ENCODE measurements around the gene STPG2. TPM values are rescaled to one million over a fixed set of nuclear protein-coding genes. Genes with fewer than 3 reads are reported as not detected.

The STPG2 gene
- polyA plus RNA-seq (2013, experiment 1 of 2): not detected
- not detected for polyA plus RNA-seq (2013, experiment 2 of 2)

GRCh38 chr4:98143001-98143899 is at the start of gene STPG2:
Gene STPG2 (minus strand): TSS chr4:98143476.
- Histone ChIP-seq H3K4me1 (ENCODE audit: insufficient read depth, low read length) (peaks cover 6% of the 10 kb centered on the region; the same call in 1 of the 2 replicates), H3K27me3 (ENCODE audit: insufficient read depth, low read length) (no peaks in the 10 kb centered on the region), H3K9me3 (ENCODE audit: insufficient read depth, low read depth, low read length) (no peaks in the 10 kb centered on the region), H3K4me3 (ENCODE audit: low read length) (peak within 1 kb of the TSS; percentile 89), H3K36me3 (ENCODE audit: insufficient read depth, low read length) (no peaks in the 10 kb centered on the region), H3K27ac (ENCODE audit: low read depth, low read length) (peak within 1 kb of the TSS; percentile 83; the same call in 1 of the 2 replicates), H3K9ac (ENCODE audit: low read depth, low read length) (peak within 1 kb of the TSS; percentile 71)
- 88% methylated on average over 44 of the region's 44 CpGs for WGBS

- Histone ChIP-seq H3K4me3 (ENCODE audit: low read length) (no peak overlapping the region), H3K36me3 (ENCODE audit: insufficient read depth, low read length) (no peaks in the 10 kb centered on the region), H3K27ac (ENCODE audit: low read depth, low read length) (no peak overlapping the region), H3K4me1 (ENCODE audit: insufficient read depth, low read length) (no peaks in the 10 kb centered on the region), H3K9me3 (ENCODE audit: insufficient read depth, low read depth, low read length) (peaks cover 8% of the 10 kb centered on the region), H3K9ac (ENCODE audit: low read depth, low read length) (no peak overlapping the region), H3K27me3 (ENCODE audit: insufficient read depth, low read length) (no peaks in the 10 kb centered on the region)
Observed at GRCh38 chr4:98185279-98185678, 42.0 kb upstream of the STPG2 start.

- no peak overlapping the region for H3K9ac ChIP-seq (ENCODE audit: low read depth, low read length)
- no peaks in the 10 kb centered on the region for H3K27me3 ChIP-seq (ENCODE audit: insufficient read depth, low read length)
- peaks cover 12% of the 10 kb centered on the region; the same call in 1 of the 2 replicates for H3K4me1 ChIP-seq (ENCODE audit: insufficient read depth, low read length)
- H3K36me3 ChIP-seq (ENCODE audit: insufficient read depth, low read length): no peaks in the 10 kb centered on the region
- WGBS: 81% methylated on average over 3 of the region's 3 CpGs
- no peak overlapping the region for H3K4me3 ChIP-seq (ENCODE audit: low read length)
- H3K9me3 ChIP-seq (ENCODE audit: insufficient read depth, low read depth, low read length): no peaks in the 10 kb centered on the region
- no peak overlapping the region for H3K27ac ChIP-seq (ENCODE audit: low read depth, low read length)
Observed at GRCh38 chr4:98181809-98182208, 38.5 kb upstream of the STPG2 start.

- Histone ChIP-seq H3K9me3 (ENCODE audit: insufficient read depth, low read depth, low read length) (no peaks in the 10 kb centered on the region), H3K36me3 (ENCODE audit: insufficient read depth, low read length) (no peaks in the 10 kb centered on the region), H3K9ac (ENCODE audit: low read depth, low read length) (no peak overlapping the region), H3K27ac (ENCODE audit: low read depth, low read length) (no peak overlapping the region), H3K27me3 (ENCODE audit: insufficient read depth, low read length) (no peaks in the 10 kb centered on the region), H3K4me1 (ENCODE audit: insufficient read depth, low read length) (peaks cover 23% of the 10 kb centered on the region; the same call in 1 of the 2 replicates), H3K4me3 (ENCODE audit: low read length) (no peak overlapping the region)
Observed at GRCh38 chr4:98179951-98180350, 36.7 kb upstream of the STPG2 start.

GRCh38 chr4:98176531-98176930 is 33.3 kb upstream of the STPG2 start:
- no peak overlapping the region for H3K4me3 ChIP-seq (ENCODE audit: low read length)
- WGBS: 46% methylated on average over 2 of the region's 2 CpGs

GRCh38 chr4:98170035-98170434 is 26.8 kb upstream of the STPG2 start:
- no CpG with 5 or more reads among the region's 1 CpG for WGBS
- H3K27ac ChIP-seq (ENCODE audit: low read depth, low read length): no peak overlapping the region
- no peaks in the 10 kb centered on the region for H3K27me3 ChIP-seq (ENCODE audit: insufficient read depth, low read length)
- no peaks in the 10 kb centered on the region for H3K36me3 ChIP-seq (ENCODE audit: insufficient read depth, low read length)
- H3K4me3 ChIP-seq (ENCODE audit: low read length): no peak overlapping the region
- H3K4me1 ChIP-seq (ENCODE audit: insufficient read depth, low read length): peaks cover 20% of the 10 kb centered on the region
- H3K9me3 ChIP-seq (ENCODE audit: insufficient read depth, low read depth, low read length): no peaks in the 10 kb centered on the region
- H3K9ac ChIP-seq (ENCODE audit: low read depth, low read length): no peak overlapping the region

More at GRCh38 chr4:98176531-98176930, 33.3 kb upstream of the STPG2 start:
- H3K4me1 ChIP-seq (ENCODE audit: insufficient read depth, low read length): peaks cover 24% of the 10 kb centered on the region; the same call in 1 of the 2 replicates
- no peaks in the 10 kb centered on the region for H3K36me3 ChIP-seq (ENCODE audit: insufficient read depth, low read length)
- H3K27ac ChIP-seq (ENCODE audit: low read depth, low read length): peak overlapping the region; percentile 22; the same call in 1 of the 2 replicates
- no peaks in the 10 kb centered on the region for H3K9me3 ChIP-seq (ENCODE audit: insufficient read depth, low read depth, low read length)
- H3K27me3 ChIP-seq (ENCODE audit: insufficient read depth, low read length): no peaks in the 10 kb centered on the region
- H3K9ac ChIP-seq (ENCODE audit: low read depth, low read length): no peak overlapping the region

- WGBS: 92% methylated on average over 2 of the region's 2 CpGs
- H3K9me3 ChIP-seq (ENCODE audit: insufficient read depth, low read depth, low read length): no peaks in the 10 kb centered on the region
- H3K4me3 ChIP-seq (ENCODE audit: low read length): no peak overlapping the region
- no peaks in the 10 kb centered on the region for H3K27me3 ChIP-seq (ENCODE audit: insufficient read depth, low read length)
- no peak overlapping the region for H3K9ac ChIP-seq (ENCODE audit: low read depth, low read length)
- no peaks in the 10 kb centered on the region for H3K36me3 ChIP-seq (ENCODE audit: insufficient read depth, low read length)
- H3K4me1 ChIP-seq (ENCODE audit: insufficient read depth, low read length): peaks cover 20% of the 10 kb centered on the region
- no peak overlapping the region for H3K27ac ChIP-seq (ENCODE audit: low read depth, low read length)
Observed at GRCh38 chr4:98166731-98167041, 23.4 kb upstream of the STPG2 start.

GRCh38 chr4:98166025-98166730 is 22.9 kb upstream of the STPG2 start:
- no peaks in the 10 kb centered on the region for H3K27me3 ChIP-seq (ENCODE audit: insufficient read depth, low read length)

GRCh38 chr4:98162696-98163095 is 19.4 kb upstream of the STPG2 start:
- Histone ChIP-seq H3K9ac (ENCODE audit: low read depth, low read length) (no peak overlapping the region), H3K4me1 (ENCODE audit: insufficient read depth, low read length) (no peaks in the 10 kb centered on the region), H3K27ac (ENCODE audit: low read depth, low read length) (no peak overlapping the region), H3K4me3 (ENCODE audit: low read length) (no peak overlapping the region), H3K9me3 (ENCODE audit: insufficient read depth, low read depth, low read length) (0 out of 2 replicates have a peak, but pooled peaks cover 7% of the 10 kb centered on the region), H3K36me3 (ENCODE audit: insufficient read depth, low read length) (no peaks in the 10 kb centered on the region), H3K27me3 (ENCODE audit: insufficient read depth, low read length) (no peaks in the 10 kb centered on the region)
- WGBS: 92% methylated on average over 3 of the region's 3 CpGs

More at GRCh38 chr4:98166025-98166730, 22.9 kb upstream of the STPG2 start:
- Histone ChIP-seq H3K4me1 (ENCODE audit: insufficient read depth, low read length) (peaks cover 15% of the 10 kb centered on the region), H3K9ac (ENCODE audit: low read depth, low read length) (no peak overlapping the region), H3K36me3 (ENCODE audit: insufficient read depth, low read length) (no peaks in the 10 kb centered on the region), H3K9me3 (ENCODE audit: insufficient read depth, low read depth, low read length) (no peaks in the 10 kb centered on the region), H3K27ac (ENCODE audit: low read depth, low read length) (no peak overlapping the region), H3K4me3 (ENCODE audit: low read length) (no peak overlapping the region)
- WGBS: 90% methylated on average over 7 of the region's 7 CpGs

GRCh38 chr4:98151145-98151924 is 8.1 kb upstream of the STPG2 start:
- no peak overlapping the region for H3K27ac ChIP-seq (ENCODE audit: low read depth, low read length)
- no peaks in the 10 kb centered on the region for H3K9me3 ChIP-seq (ENCODE audit: insufficient read depth, low read depth, low read length)
- H3K27me3 ChIP-seq (ENCODE audit: insufficient read depth, low read length): no peaks in the 10 kb centered on the region
- WGBS: 94% methylated on average over 4 of the region's 4 CpGs
- no peak overlapping the region for H3K4me3 ChIP-seq (ENCODE audit: low read length)
- H3K36me3 ChIP-seq (ENCODE audit: insufficient read depth, low read length): no peaks in the 10 kb centered on the region
- no peak overlapping the region for H3K9ac ChIP-seq (ENCODE audit: low read depth, low read length)
- H3K4me1 ChIP-seq (ENCODE audit: insufficient read depth, low read length): no peaks in the 10 kb centered on the region

All from HUES64 (cell line).